Neural progenitor cell (in vitro differentiated cells): ENCODE data around the gene EFNA3.

ENCODE experiments used
- EZH2 ChIP-seq: fragments of 200-600 bp; sonication (generic); IDR thresholded peaks from 2 replicates; pipeline ENCODE4 v1.6.1; 2017; ENCODE audit warnings: antibody characterized with exemption, mild to moderate bottlenecking, moderate library complexity
- TF ChIP-seq, protein P1 (sequence below): fragments of 200-600 bp; sonication (generic); IDR thresholded peaks from 2 replicates; pipeline ENCODE4 v1.5.1; 2017; ENCODE audit warnings: antibody characterized with exemption, mild to moderate bottlenecking

DNA sequence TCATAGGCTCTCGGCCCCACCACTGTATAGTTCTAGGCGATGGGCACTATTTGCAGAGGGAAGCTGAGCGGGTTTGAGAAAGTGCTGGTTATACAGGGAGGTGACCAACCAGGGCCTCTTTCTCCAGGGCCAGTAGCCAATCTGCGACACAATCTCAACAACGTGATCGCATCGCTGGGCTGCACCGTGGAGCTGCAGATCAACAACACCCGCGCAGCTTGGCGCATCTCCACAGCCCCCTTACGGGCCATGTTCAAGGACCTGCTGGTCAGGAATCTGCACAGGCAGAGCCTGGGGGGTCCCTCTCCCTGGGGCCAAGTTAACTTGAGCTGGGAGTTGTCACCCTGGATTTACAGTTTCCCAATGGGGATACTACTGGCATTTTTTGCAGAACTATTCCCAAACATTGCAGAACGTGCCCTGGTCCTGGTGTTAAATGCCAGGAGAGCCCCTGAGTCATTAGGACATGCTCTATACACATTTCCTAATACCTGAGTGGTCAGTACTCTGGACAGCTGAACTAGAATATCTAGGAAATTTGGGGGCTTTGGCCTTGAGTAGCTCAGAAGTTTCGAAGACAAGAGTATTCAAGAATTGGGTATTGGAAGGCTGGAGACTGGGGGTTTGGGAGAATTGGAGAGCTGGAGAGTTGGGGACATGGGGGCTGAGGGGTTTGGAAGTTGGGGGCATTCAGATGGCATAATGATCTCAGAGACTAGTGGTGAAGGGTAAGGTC, 38.1 kb upstream of the EFNA3 start:
- no peak for TF ChIP-seq EZH2
- TF ChIP-seq, protein P1, sequence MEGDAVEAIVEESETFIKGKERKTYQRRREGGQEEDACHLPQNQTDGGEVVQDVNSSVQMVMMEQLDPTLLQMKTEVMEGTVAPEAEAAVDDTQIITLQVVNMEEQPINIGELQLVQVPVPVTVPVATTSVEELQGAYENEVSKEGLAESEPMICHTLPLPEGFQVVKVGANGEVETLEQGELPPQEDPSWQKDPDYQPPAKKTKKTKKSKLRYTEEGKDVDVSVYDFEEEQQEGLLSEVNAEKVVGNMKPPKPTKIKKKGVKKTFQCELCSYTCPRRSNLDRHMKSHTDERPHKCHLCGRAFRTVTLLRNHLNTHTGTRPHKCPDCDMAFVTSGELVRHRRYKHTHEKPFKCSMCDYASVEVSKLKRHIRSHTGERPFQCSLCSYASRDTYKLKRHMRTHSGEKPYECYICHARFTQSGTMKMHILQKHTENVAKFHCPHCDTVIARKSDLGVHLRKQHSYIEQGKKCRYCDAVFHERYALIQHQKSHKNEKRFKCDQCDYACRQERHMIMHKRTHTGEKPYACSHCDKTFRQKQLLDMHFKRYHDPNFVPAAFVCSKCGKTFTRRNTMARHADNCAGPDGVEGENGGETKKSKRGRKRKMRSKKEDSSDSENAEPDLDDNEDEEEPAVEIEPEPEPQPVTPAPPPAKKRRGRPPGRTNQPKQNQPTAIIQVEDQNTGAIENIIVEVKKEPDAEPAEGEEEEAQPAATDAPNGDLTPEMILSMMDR: no peak
